HepG2 (cell line): Measurements from ENCODE around the gene MIF4GD. TPM values are rescaled to one million over a fixed set of nuclear protein-coding genes. Genes with fewer than 3 reads are reported as not detected.
A peak's percentile ranks its signal among the peaks of the same experiment; 100 is the strongest.

Source experiments
- CREM ChIP-seq, 2 experiments: sonication (generic) in 1 of 2; formaldehyde crosslinking in 1 of 2; IDR thresholded peaks; 2 replicates each; pipeline versions ENCODE4 v1.4.0 to v1.6.1; 2016 to 2020; ENCODE audit warnings: antibody characterized with exemption in 1 of 2, mild to moderate bottlenecking in 1 of 2, missing genetic modification reagents in 1 of 2
- RARG ChIP-seq: sonication (generic); formaldehyde crosslinking; IDR thresholded peaks from 2 replicates; pipeline ENCODE4 v1.4.0; 2020; ENCODE audit warnings: low read depth, mild to moderate bottlenecking, missing genetic modification reagents
- SP5 ChIP-seq: IDR thresholded peaks from 2 replicates; pipeline ENCODE4 v1.6.1; 2016; ENCODE audit warnings: low read depth, borderline replicate concordance
- SRF ChIP-seq: IDR thresholded peaks from 2 replicates; pipeline ENCODE4 v1.6.1; 2011; ENCODE audit warnings: mild to moderate bottlenecking, low read depth, low read length, moderate library complexity
- TCF12 ChIP-seq, 2 experiments: fragments of 450-650 bp in 1 of 2; sonication (generic) in 1 of 2; formaldehyde crosslinking in 1 of 2; IDR thresholded peaks; 2 replicates each; pipeline versions ENCODE4 v1.6.1 to v1.8.0; 2017 to 2022; ENCODE audit warnings: antibody characterized with exemption in 1 of 2, mild to moderate bottlenecking in 1 of 2, missing genetic modification reagents in 1 of 2, moderate library complexity in 1 of 2
- ZBTB8A ChIP-seq: sonication (generic); formaldehyde crosslinking; IDR thresholded peaks from 2 replicates; pipeline ENCODE4 v1.4.0; 2020; ENCODE audit warnings: mild to moderate bottlenecking, low read depth, missing genetic modification reagents, borderline replicate concordance
- ZNF337 ChIP-seq: sonication (generic); formaldehyde crosslinking; IDR thresholded peaks from 2 replicates; pipeline ENCODE4 v1.5.1; 2020; ENCODE audit warnings: missing genetic modification reagents, low read depth, mild to moderate bottlenecking, borderline replicate concordance
- ZNF530 ChIP-seq: sonication (generic); formaldehyde crosslinking; IDR thresholded peaks from 2 replicates; pipeline ENCODE4 v1.5.0; 2020; ENCODE audit warnings: low read depth, mild to moderate bottlenecking, missing genetic modification reagents
- ZNF572 ChIP-seq: sonication (generic); formaldehyde crosslinking; IDR thresholded peaks from 2 replicates; pipeline ENCODE4 v1.5.1; 2020; ENCODE audit warnings: mild to moderate bottlenecking, missing genetic modification reagents
- ZNF83 ChIP-seq: sonication (generic); formaldehyde crosslinking; IDR thresholded peaks from 2 replicates; pipeline ENCODE4 v1.4.0; 2020; ENCODE audit warnings: missing genetic modification reagents, mild to moderate bottlenecking, borderline replicate concordance
- polyA plus RNA-seq, 8 experiments: library from polyadenylated mRNA; depleted of rRNA in 3 of 8; stranded (reverse) in 7 of 8; unstranded in 1 of 8; fragments of >200 nt; fragmentation: Illumina TruSeq in 4 of 8; extraction: Trizol in 4 of 8; gene quantifications; 2 replicates each; pipeline versions ENCODE4 v1.2.1 to v1.2.3, GENCODE V29; 2011 to 2016; ENCODE audit warnings: low read depth in 4 of 8, missing spikeins in 1 of 8, mixed read lengths in 1 of 8; ENCODE audit not compliant: insufficient read depth in 1 of 8
- total RNA-seq, 5 experiments: library from RNA; depleted of rRNA; stranded (reverse); fragments of >200 nt; fragmentation: Illumina TruSeq; extraction: Trizol; gene quantifications; 2 replicates each; pipeline ENCODE4 v1.2.3, GENCODE V29; 2016; ENCODE audit warnings: low read depth in 1 of 5
- TF ChIP-seq, protein P1 (sequence below): sonication (generic); formaldehyde crosslinking; IDR thresholded peaks from 2 replicates; pipeline ENCODE4 v1.4.0; 2020; ENCODE audit warnings: missing genetic modification reagents
- TF ChIP-seq, protein P2 (sequence below): sonication (generic); formaldehyde crosslinking; IDR thresholded peaks from 2 replicates; pipeline ENCODE4 v1.8.0; 2022; ENCODE audit warnings: mild to moderate bottlenecking, missing genetic modification reagents; ENCODE audit not compliant: insufficient replicate concordance
- TF ChIP-seq, protein P3 (sequence below): sonication (generic); formaldehyde crosslinking; IDR thresholded peaks from 2 replicates; pipeline ENCODE4 v1.5.0; 2020; ENCODE audit warnings: missing genetic modification reagents
- TF ChIP-seq, protein P4 (sequence below): sonication (generic); formaldehyde crosslinking; IDR thresholded peaks from 2 replicates; pipeline ENCODE4 v1.8.1; 2022; ENCODE audit warnings: mild to moderate bottlenecking, missing genetic modification reagents
- TF ChIP-seq, protein P5 (sequence below): sonication (generic); formaldehyde crosslinking; IDR thresholded peaks from 2 replicates; pipeline ENCODE4 v1.9.0; 2021; ENCODE audit warnings: missing genetic modification reagents, mild to moderate bottlenecking, borderline replicate concordance
- TF ChIP-seq, protein P6 (sequence below): sonication (generic); formaldehyde crosslinking; IDR thresholded peaks from 2 replicates; pipeline ENCODE4 v1.9.0; 2022; ENCODE audit warnings: low read depth, missing genetic modification reagents

MIF4GD gene
- total and polyA plus RNA-seq, 2 of the 13 experiments (the other 11 are each of a cell fraction or from before 2014, with no cell fraction given), result 14.0 to 28.0 TPM

DNA sequence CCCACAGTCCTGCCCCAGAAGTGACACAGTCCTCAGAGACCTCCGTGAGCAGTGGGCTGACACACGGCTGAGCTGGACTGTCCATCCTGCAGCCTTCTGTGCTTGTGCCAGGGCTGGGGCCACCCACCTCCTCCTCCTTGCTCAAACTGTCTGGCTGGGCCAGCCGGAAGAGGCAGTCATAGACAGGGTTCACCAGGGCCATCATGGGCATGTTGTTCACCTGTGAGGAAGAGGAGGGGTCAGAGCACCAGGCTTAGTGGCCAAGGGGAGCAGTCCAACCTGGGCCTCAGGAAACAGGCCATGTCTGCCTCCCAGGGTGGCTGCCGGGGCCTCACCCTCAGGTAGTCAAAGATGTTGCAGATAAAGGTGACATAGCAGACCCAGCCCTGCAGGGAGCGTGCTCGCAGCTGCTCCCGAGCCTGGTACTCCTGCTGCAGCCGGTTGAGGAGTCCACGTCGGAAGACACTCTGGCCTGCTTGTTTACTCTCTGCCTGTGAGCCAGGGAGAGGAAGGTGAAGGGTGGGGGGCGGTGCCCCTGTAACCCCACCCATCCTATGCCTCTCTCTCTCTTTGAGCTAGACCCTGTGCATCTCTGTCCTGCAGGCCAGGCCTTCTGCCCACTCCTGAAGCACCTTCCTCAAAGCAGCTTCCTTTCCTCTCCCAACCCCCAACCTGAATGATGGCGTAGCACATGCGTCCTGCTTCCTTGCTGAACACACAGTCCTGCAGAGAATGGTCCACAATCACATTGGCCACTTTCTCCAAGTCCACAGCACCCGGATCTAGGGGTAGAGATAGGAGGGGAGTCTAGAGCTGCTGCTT, 3.4 kb downstream of the MIF4GD start (continued):
- TF ChIP-seq, protein P1, sequence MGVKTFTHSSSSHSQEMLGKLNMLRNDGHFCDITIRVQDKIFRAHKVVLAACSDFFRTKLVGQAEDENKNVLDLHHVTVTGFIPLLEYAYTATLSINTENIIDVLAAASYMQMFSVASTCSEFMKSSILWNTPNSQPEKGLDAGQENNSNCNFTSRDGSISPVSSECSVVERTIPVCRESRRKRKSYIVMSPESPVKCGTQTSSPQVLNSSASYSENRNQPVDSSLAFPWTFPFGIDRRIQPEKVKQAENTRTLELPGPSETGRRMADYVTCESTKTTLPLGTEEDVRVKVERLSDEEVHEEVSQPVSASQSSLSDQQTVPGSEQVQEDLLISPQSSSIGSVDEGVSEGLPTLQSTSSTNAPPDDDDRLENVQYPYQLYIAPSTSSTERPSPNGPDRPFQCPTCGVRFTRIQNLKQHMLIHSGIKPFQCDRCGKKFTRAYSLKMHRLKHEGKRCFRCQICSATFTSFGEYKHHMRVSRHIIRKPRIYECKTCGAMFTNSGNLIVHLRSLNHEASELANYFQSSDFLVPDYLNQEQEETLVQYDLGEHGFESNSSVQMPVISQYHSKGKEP, result 0 out of 2 replicates have a peak, but pooled peaks have one; percentile 70
- TF ChIP-seq, protein P2, sequence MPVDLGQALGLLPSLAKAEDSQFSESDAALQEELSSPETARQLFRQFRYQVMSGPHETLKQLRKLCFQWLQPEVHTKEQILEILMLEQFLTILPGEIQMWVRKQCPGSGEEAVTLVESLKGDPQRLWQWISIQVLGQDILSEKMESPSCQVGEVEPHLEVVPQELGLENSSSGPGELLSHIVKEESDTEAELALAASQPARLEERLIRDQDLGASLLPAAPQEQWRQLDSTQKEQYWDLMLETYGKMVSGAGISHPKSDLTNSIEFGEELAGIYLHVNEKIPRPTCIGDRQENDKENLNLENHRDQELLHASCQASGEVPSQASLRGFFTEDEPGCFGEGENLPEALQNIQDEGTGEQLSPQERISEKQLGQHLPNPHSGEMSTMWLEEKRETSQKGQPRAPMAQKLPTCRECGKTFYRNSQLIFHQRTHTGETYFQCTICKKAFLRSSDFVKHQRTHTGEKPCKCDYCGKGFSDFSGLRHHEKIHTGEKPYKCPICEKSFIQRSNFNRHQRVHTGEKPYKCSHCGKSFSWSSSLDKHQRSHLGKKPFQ (CRISPR knock-in tag), result no peak
- TF ChIP-seq SRF, result no peak
- TF ChIP-seq, protein P3, sequence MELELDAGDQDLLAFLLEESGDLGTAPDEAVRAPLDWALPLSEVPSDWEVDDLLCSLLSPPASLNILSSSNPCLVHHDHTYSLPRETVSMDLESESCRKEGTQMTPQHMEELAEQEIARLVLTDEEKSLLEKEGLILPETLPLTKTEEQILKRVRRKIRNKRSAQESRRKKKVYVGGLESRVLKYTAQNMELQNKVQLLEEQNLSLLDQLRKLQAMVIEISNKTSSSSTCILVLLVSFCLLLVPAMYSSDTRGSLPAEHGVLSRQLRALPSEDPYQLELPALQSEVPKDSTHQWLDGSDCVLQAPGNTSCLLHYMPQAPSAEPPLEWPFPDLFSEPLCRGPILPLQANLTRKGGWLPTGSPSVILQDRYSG (CRISPR knock-in tag), result no peak
- no peak for TF ChIP-seq ZBTB8A (CRISPR knock-in tag)
- TF ChIP-seq ZNF530 (CRISPR knock-in tag), result no peak
- TF ChIP-seq ZNF572, result no peak
- TF ChIP-seq RARG (CRISPR knock-in tag), result no peak
- TF ChIP-seq ZNF83 (CRISPR knock-in tag), result 0 out of 2 replicates have a peak, but pooled peaks have one; percentile 18
- TF ChIP-seq, protein P4, sequence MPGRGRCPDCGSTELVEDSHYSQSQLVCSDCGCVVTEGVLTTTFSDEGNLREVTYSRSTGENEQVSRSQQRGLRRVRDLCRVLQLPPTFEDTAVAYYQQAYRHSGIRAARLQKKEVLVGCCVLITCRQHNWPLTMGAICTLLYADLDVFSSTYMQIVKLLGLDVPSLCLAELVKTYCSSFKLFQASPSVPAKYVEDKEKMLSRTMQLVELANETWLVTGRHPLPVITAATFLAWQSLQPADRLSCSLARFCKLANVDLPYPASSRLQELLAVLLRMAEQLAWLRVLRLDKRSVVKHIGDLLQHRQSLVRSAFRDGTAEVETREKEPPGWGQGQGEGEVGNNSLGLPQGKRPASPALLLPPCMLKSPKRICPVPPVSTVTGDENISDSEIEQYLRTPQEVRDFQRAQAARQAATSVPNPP (CRISPR knock-in tag), result 0 out of 2 replicates have a peak, but pooled peaks have one; percentile 50
- no peak for TF ChIP-seq TCF12 (IDR thresholded peaks at IDR 0.05)
- no peak for TF ChIP-seq TCF12 (CRISPR knock-in tag; IDR thresholded peaks at IDR 0.05)
- peak; percentile 48; the same call in 1 of the 2 replicates for TF ChIP-seq SP5 (CRISPR knock-in tag)
- TF ChIP-seq, protein P5, sequence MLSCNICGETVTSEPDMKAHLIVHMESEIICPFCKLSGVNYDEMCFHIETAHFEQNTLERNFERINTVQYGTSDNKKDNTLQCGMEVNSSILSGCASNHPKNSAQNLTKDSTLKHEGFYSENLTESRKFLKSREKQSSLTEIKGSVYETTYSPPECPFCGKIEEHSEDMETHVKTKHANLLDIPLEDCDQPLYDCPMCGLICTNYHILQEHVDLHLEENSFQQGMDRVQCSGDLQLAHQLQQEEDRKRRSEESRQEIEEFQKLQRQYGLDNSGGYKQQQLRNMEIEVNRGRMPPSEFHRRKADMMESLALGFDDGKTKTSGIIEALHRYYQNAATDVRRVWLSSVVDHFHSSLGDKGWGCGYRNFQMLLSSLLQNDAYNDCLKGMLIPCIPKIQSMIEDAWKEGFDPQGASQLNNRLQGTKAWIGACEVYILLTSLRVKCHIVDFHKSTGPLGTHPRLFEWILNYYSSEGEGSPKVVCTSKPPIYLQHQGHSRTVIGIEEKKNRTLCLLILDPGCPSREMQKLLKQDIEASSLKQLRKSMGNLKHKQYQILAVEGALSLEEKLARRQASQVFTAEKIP, result no peak
- TF ChIP-seq CREM (IDR thresholded peaks at IDR 0.05), result peak; percentile 27; the same call in 1 of the 2 replicates
- no peak for TF ChIP-seq CREM (CRISPR knock-in tag; IDR thresholded peaks at IDR 0.05)
- TF ChIP-seq, protein P6, sequence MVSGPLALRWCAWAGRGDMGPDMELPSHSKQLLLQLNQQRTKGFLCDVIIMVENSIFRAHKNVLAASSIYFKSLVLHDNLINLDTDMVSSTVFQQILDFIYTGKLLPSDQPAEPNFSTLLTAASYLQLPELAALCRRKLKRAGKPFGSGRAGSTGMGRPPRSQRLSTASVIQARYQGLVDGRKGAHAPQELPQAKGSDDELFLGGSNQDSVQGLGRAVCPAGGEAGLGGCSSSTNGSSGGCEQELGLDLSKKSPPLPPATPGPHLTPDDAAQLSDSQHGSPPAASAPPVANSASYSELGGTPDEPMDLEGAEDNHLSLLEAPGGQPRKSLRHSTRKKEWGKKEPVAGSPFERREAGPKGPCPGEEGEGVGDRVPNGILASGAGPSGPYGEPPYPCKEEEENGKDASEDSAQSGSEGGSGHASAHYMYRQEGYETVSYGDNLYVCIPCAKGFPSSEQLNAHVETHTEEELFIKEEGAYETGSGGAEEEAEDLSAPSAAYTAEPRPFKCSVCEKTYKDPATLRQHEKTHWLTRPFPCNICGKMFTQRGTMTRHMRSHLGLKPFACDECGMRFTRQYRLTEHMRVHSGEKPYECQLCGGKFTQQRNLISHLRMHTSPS (CRISPR knock-in tag), result peak; percentile 61; the same call in 1 of the 2 replicates
- TF ChIP-seq ZNF337 (CRISPR knock-in tag), result no peak
